Uterus (tissue), 4 donors: Measurements from ENCODE around the gene EPB41L3. TPM values are rescaled to one million over a fixed set of nuclear protein-coding genes. Genes with fewer than 3 reads are reported as not detected.

Experiments
- DNase-seq, 2 donors: peaks; one replicate each; pipeline ENCODE4 v3.0.0-alpha.2; 2019 to 2020
- H3K27ac ChIP-seq, 2 donors: fragments of 200-600 bp; sonication (generic); 1 replicate in 1 of 2; 2 replicates in 1 of 2; pipeline ENCODE4 v1.5.1; 2016 to 2018
- H3K27me3 ChIP-seq, 2 donors: fragments of 200-600 bp; sonication (generic); one replicate each; pipeline ENCODE4 v1.5.1; 2018 to 2019; ENCODE audit warnings: control low read depth in 1 of 2
- H3K36me3 ChIP-seq, 2 donors: fragments of 200-600 bp; sonication (generic); one replicate each; pipeline ENCODE4 v1.5.1; 2019; ENCODE audit warnings: control low read depth in 1 of 2
- H3K4me1 ChIP-seq, 2 donors: fragments of 200-600 bp; sonication (generic); one replicate each; pipeline ENCODE4 v1.5.1; 2018 to 2019; ENCODE audit warnings: control low read depth in 1 of 2
- H3K4me3 ChIP-seq, 2 donors: fragments of 200-600 bp; sonication (generic); 1 replicate in 1 of 2; 2 replicates in 1 of 2; pipeline ENCODE4 v1.5.1; 2018 to 2019; ENCODE audit warnings: mild to moderate bottlenecking in 1 of 2
- H3K9me3 ChIP-seq, 2 donors: fragments of 200-600 bp; sonication (generic); one replicate each; pipeline ENCODE4 v1.5.1; 2019; ENCODE audit warnings: control low read depth in 1 of 2
- POLR2A ChIP-seq, 2 donors: fragments of 450-650 bp; IDR thresholded peaks; one replicate each; pipeline ENCODE4 v1.6.1; 2016; ENCODE audit warnings: antibody characterized with exemption in 2 of 2, mild to moderate bottlenecking in 1 of 2, moderate library complexity in 1 of 2
- intact Hi-C: fragments of 100-400 bp; cut with DNase I; formaldehyde crosslinking; loops from one replicate; pipeline ENCODE4 v1.15.1; 2023; ENCODE audit warnings: low total_unique reads
- total RNA-seq, 4 donors: library from RNA; depleted of rRNA in 3 of 4; stranded (reverse); fragments of >200 nt in 3 of 4; gene quantifications; one replicate each; pipeline versions ENCODE4 v1.1.0 to v1.2.4, GENCODE V29; 2014 to 2023
- TF ChIP-seq, protein P1 (sequence below), 4 experiments: fragments of 200-600 bp in 2 of 4; fragments of 450-650 bp in 2 of 4; sonication (generic) in 2 of 4; IDR thresholded peaks; one replicate each; pipeline ENCODE4 v1.5.1; 2016 to 2019; ENCODE audit warnings: antibody characterized with exemption in 4 of 4, mild to moderate bottlenecking in 2 of 4, moderate library complexity in 1 of 4
- donor health status: DM: yes; HTN: yes; CAD: no.

Gene EPB41L3
- total RNA-seq, 4 donors from 2014 or later: 31.5 to 111 (median 57.1) TPM

DNA sequence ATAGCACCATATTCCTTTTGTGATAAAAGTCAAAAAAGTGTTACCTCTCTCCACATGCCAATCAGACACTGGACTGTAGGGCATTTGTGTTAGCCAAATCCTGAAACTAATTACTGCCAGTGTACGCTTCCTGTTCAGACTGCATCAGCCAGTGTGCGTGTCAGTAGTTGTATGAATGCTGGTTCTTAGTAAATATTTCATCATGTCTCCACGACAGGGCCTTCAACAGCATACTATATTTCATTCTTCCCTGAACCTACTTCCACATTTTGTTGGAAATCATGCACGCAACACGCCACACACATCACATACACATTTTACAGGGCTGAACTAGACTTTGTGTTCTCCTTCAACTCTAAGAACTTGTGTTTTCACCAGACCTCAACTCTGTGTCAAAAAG is 77.5 kb downstream of the EPB41L3 start:
- H3K9me3 ChIP-seq: no peaks in the 10 kb centered on the region
- no peaks in the 10 kb centered on the region for H3K27me3 ChIP-seq
- no peak overlapping the region for H3K27ac ChIP-seq
- DNase-seq: no peak
- no peaks in the 10 kb centered on the region for H3K4me1 ChIP-seq
- TF ChIP-seq POLR2A (IDR thresholded peaks at IDR 0.05): no peak
- TF ChIP-seq, protein P1, sequence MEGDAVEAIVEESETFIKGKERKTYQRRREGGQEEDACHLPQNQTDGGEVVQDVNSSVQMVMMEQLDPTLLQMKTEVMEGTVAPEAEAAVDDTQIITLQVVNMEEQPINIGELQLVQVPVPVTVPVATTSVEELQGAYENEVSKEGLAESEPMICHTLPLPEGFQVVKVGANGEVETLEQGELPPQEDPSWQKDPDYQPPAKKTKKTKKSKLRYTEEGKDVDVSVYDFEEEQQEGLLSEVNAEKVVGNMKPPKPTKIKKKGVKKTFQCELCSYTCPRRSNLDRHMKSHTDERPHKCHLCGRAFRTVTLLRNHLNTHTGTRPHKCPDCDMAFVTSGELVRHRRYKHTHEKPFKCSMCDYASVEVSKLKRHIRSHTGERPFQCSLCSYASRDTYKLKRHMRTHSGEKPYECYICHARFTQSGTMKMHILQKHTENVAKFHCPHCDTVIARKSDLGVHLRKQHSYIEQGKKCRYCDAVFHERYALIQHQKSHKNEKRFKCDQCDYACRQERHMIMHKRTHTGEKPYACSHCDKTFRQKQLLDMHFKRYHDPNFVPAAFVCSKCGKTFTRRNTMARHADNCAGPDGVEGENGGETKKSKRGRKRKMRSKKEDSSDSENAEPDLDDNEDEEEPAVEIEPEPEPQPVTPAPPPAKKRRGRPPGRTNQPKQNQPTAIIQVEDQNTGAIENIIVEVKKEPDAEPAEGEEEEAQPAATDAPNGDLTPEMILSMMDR (IDR thresholded peaks at IDR 0.05): no peak
- intact Hi-C loops: no loop called here
- no peaks in the 10 kb centered on the region for H3K36me3 ChIP-seq
- no peak overlapping the region for H3K4me3 ChIP-seq

DNA sequence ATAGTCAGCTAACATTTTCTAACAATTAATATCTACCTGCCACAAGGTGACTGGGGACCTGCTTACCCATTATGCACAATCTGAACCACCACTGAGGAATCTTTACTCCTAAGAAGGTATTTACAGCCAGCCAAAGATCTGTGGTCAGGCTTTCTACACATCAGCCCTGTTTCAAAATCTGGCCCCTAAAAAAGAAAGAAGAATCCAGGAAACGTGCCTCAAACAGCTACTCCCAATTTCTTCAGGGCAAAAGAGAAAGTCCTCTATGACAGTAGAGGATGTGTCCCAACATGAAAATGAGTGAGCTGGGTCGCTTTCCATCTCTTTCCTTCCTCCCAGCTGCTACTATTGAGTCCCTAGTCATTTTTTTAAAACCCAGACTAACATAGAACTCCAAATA is 79.5 kb downstream of the EPB41L3 start:
- TF ChIP-seq POLR2A (IDR thresholded peaks at IDR 0.05): no peak
- TF ChIP-seq, protein P1 (IDR thresholded peaks at IDR 0.05): no peak
- Histone ChIP-seq H3K9me3 (no peaks in the 10 kb centered on the region), H3K36me3 (no peaks in the 10 kb centered on the region), H3K27ac (no peak overlapping the region), H3K27me3 (no peaks in the 10 kb centered on the region), H3K4me1 (no peaks in the 10 kb centered on the region), H3K4me3 (no peak overlapping the region)
- no peak for DNase-seq
- intact Hi-C loops: no loop called here

DNA sequence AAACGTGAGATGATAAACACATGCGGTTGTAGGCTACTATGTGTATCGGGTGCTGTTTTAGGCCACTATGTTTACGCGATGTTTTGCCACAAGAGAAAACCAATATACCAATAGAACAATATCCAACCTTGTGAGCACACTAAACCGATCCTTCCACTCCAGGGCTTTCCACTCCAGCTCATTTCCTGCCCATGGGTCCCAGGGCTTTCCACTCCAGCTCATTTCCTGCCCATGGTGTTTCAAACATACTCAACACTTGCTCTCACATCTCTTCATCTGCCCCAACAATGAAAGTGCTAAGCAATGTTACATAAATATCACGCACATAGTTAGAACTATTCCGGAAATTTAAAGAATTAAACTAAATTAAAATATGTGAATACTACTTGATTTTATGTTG is 80.0 kb downstream of the EPB41L3 start:
- no peaks in the 10 kb centered on the region for H3K4me1 ChIP-seq
- intact Hi-C loops: no loop called here
- no peak for DNase-seq
- H3K27me3 ChIP-seq: no peaks in the 10 kb centered on the region
- no peak overlapping the region for H3K4me3 ChIP-seq
- no peak overlapping the region for H3K27ac ChIP-seq
- no peaks in the 10 kb centered on the region for H3K9me3 ChIP-seq
- H3K36me3 ChIP-seq: no peaks in the 10 kb centered on the region
- no peak for TF ChIP-seq POLR2A (IDR thresholded peaks at IDR 0.05)
- TF ChIP-seq, protein P1 (IDR thresholded peaks at IDR 0.05): no peak

DNA sequence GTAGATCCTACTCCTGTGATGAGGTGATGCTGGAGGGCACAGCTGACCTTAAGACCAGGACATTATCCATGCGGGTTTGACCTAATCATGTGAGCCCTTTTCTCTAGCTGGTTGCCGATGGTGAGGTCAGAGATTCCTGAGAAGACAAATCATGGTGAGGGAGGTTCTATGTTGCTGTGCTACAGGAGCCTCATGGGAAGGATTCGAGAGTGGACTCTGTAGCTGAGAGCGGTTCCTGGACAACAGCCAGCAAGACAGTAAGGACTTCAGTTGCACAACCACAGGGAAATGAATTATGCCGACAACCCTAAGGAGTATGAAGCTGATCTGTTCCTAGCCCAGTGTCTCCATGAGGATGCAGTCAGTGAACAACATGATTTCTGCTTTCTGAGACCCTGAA is 80.4 kb downstream of the EPB41L3 start:
- Histone ChIP-seq H3K9me3 (no peaks in the 10 kb centered on the region), H3K36me3 (no peaks in the 10 kb centered on the region), H3K27me3 (no peaks in the 10 kb centered on the region), H3K4me1 (no peaks in the 10 kb centered on the region), H3K4me3 (no peak overlapping the region), H3K27ac (no peak overlapping the region)
- intact Hi-C loops: no loop called here
- peak; percentile 62 to 82 for DNase-seq
- no peak for TF ChIP-seq POLR2A (IDR thresholded peaks at IDR 0.05)
- TF ChIP-seq, protein P1 (IDR thresholded peaks at IDR 0.05): no peak

DNA sequence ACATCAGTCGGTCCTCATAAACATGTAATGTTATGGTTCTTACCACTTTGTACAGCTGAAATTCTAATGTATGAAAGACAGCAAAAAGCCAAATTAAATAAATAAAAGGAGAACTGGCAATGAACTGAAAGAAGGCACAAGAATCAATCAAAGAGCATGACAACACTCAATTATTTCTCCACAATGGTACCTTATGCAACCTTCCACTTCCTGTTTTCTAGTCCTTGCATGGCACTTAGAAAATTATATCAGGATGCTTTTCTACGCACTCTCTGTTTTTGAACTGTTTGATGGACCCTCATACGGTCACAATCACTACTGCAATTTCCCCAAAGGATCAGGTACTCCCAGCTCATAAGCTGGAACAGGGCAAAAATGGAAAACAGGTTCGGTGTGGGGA is 81.6 kb downstream of the EPB41L3 start:
- Histone ChIP-seq H3K27me3 (no peaks in the 10 kb centered on the region), H3K27ac (no peak overlapping the region), H3K9me3 (no peaks in the 10 kb centered on the region), H3K4me1 (no peaks in the 10 kb centered on the region), H3K36me3 (no peaks in the 10 kb centered on the region), H3K4me3 (no peak overlapping the region)
- no peak for DNase-seq
- no peak for TF ChIP-seq POLR2A (IDR thresholded peaks at IDR 0.05)
- TF ChIP-seq, protein P1 (IDR thresholded peaks at IDR 0.05): no peak
- intact Hi-C loops: no loop called here
